ENCODE measurements around the gene CCDC152.

- TF ChIP-seq CTCF (conservative IDR thresholded peaks at IDR 0.05 in 1 of 2, IDR thresholded peaks at IDR 0.05 in 1 of 2; ENCODE audit: extremely low read depth in 1 of 2, insufficient read depth in 1 of 2, low read depth in 1 of 2, low read length in 2 of 2) (no peak), EZH2 (IDR thresholded peaks at IDR 0.05; ENCODE audit: borderline replicate concordance, low read length) (no peak)
Observed at GRCh38 chr5:42749020-42749419, 7.6 kb upstream of the CCDC152 start.
